ENCODE results near the gene SPP1.

GRCh38 chr4:87933337-87933736 is 42.2 kb upstream of the SPP1 start:
- TF ChIP-seq SUZ12 (IDR thresholded peaks at IDR 0.05; ENCODE audit: extremely low read depth, insufficient read depth, insufficient read length) (no peak), YY1 (IDR thresholded peaks at IDR 0.05; ENCODE audit: insufficient read depth, insufficient read length) (no peak)
